ENCODE results near the gene EMP3. TPM values are rescaled to one million over a fixed set of nuclear protein-coding genes. Genes with fewer than 3 reads are reported as not detected.

EMP3 gene
- total and polyA plus RNA-seq, 9 of the 15 experiments (the other 6 are each of a cell fraction or from before 2014, with no cell fraction given), result 123 to 386 (median 296) TPM

DNA sequence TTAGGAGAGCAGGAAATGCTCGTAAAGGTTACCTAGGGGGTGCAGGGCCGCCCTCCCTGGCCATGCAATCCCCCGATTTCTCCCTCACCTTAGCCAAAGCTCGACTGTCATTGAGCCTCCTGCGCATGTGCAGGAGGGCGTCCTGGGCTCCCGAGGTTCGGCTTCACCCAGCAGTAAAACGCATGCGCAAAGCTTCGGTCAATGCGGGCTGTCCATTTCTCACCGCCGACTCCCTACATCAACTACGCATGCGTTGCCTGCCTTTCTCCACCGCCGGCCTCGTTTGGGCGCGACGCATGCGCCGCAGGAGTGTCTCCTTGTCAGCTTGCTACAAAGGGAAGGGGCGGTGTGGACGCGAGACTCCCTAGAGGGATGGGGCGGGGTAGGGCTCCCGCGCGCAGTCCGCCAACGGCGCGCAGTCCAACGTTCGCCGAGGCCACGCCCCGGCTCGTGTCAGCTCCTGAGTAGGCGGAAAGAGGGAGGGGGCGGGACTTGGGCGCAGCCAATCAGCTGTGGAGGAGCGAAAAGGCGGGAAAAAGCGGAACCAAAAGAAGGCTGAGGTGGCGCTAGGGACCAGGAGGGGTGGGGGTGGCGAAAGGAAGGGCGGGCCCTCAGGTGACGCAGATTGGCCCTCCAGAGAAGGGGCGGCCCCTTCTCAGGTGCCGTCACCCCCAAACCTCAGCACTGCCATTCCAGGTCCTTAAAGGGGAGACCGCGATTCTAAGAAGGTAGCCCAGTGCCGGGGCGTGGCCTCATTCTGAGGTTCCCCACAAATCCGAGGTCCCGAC is 38.7 kb downstream of the EMP3 start, which contains the start of the genes SYNGR4 and TMEM143 (continued):
- TF ChIP-seq CBX2 (IDR thresholded peaks at IDR 0.05; ENCODE audit: insufficient read depth, low read length, poor library complexity, severe bottlenecking) (no peak), TBP (optimal IDR thresholded peaks at IDR 0.05; ENCODE audit: low read depth, low read length) (peak; percentile 41), NUFIP1 (IDR thresholded peaks at IDR 0.05; ENCODE audit: partially characterized antibody) (no peak), IFI16 (CRISPR knock-in tag; IDR thresholded peaks at IDR 0.05) (no peak), NCOA2 (IDR thresholded peaks at IDR 0.05; ENCODE audit: partially characterized antibody in 2 of 2) (no peak), ZNF121 (CRISPR knock-in tag; conservative IDR thresholded peaks at IDR 0.05) (no peak), GTF2E2 (tag; IDR thresholded peaks at IDR 0.05) (no peak), GTF2F1 (IDR thresholded peaks at IDR 0.05; ENCODE audit: low read depth, low read length) (no peak), POLR2B (IDR thresholded peaks at IDR 0.05; ENCODE audit: low read depth, partially characterized antibody) (peak; percentile 94), HNRNPUL1 (IDR thresholded peaks at IDR 0.05; ENCODE audit: low read length) (no peak), KLF1 (tag; IDR thresholded peaks at IDR 0.05) (no peak; the same call in 1 of the 2 replicates), MAFF (IDR thresholded peaks at IDR 0.05; ENCODE audit: low read length) (no peak), XRCC5 (IDR thresholded peaks at IDR 0.05; ENCODE audit: low read depth, low read length) (peak; percentile 46; the same call in 1 of the 2 replicates)
- TF ChIP-seq, protein P1, sequence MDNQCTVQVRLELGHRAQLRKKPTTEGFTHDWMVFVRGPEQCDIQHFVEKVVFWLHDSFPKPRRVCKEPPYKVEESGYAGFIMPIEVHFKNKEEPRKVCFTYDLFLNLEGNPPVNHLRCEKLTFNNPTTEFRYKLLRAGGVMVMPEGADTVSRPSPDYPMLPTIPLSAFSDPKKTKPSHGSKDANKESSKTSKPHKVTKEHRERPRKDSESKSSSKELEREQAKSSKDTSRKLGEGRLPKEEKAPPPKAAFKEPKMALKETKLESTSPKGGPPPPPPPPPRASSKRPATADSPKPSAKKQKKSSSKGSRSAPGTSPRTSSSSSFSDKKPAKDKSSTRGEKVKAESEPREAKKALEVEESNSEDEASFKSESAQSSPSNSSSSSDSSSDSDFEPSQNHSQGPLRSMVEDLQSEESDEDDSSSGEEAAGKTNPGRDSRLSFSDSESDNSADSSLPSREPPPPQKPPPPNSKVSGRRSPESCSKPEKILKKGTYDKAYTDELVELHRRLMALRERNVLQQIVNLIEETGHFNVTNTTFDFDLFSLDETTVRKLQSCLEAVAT (IDR thresholded peaks at IDR 0.05), result no peak
- TF ChIP-seq, protein P2, sequence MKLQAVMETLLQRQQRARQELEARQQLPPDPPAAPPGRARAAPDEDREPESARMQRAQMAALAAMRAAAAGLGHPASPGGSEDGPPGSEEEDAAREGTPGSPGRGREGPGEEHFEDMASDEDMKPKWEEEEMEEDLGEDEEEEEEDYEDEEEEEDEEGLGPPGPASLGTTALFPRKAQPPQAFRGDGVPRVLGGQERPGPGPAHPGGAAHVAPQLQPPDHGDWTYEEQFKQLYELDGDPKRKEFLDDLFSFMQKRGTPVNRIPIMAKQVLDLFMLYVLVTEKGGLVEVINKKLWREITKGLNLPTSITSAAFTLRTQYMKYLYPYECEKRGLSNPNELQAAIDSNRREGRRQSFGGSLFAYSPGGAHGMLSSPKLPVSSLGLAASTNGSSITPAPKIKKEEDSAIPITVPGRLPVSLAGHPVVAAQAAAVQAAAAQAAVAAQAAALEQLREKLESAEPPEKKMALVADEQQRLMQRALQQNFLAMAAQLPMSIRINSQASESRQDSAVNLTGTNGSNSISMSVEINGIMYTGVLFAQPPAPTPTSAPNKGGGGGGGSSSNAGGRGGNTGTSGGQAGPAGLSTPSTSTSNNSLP (IDR thresholded peaks at IDR 0.05; ENCODE audit: borderline replicate concordance, low read depth, low read length), result no peak
- TF ChIP-seq, protein P3, sequence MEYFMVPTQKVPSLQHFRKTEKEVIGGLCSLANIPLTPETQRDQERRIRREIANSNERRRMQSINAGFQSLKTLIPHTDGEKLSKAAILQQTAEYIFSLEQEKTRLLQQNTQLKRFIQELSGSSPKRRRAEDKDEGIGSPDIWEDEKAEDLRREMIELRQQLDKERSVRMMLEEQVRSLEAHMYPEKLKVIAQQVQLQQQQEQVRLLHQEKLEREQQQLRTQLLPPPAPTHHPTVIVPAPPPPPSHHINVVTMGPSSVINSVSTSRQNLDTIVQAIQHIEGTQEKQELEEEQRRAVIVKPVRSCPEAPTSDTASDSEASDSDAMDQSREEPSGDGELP (CRISPR knock-in tag; IDR thresholded peaks at IDR 0.05; ENCODE audit: borderline replicate concordance), result peak; percentile 96
- TF ChIP-seq, protein P4, sequence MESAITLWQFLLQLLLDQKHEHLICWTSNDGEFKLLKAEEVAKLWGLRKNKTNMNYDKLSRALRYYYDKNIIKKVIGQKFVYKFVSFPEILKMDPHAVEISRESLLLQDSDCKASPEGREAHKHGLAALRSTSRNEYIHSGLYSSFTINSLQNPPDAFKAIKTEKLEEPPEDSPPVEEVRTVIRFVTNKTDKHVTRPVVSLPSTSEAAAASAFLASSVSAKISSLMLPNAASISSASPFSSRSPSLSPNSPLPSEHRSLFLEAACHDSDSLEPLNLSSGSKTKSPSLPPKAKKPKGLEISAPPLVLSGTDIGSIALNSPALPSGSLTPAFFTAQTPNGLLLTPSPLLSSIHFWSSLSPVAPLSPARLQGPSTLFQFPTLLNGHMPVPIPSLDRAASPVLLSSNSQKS (CRISPR knock-in tag; IDR thresholded peaks at IDR 0.05), result no peak
- TF ChIP-seq, protein P5, sequence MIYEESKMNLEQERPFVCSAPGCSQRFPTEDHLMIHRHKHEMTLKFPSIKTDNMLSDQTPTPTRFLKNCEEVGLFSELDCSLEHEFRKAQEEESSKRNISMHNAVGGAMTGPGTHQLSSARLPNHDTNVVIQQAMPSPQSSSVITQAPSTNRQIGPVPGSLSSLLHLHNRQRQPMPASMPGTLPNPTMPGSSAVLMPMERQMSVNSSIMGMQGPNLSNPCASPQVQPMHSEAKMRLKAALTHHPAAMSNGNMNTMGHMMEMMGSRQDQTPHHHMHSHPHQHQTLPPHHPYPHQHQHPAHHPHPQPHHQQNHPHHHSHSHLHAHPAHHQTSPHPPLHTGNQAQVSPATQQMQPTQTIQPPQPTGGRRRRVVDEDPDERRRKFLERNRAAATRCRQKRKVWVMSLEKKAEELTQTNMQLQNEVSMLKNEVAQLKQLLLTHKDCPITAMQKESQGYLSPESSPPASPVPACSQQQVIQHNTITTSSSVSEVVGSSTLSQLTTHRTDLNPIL (CRISPR knock-in tag; IDR thresholded peaks at IDR 0.05), result no peak
- TF ChIP-seq, protein P6, sequence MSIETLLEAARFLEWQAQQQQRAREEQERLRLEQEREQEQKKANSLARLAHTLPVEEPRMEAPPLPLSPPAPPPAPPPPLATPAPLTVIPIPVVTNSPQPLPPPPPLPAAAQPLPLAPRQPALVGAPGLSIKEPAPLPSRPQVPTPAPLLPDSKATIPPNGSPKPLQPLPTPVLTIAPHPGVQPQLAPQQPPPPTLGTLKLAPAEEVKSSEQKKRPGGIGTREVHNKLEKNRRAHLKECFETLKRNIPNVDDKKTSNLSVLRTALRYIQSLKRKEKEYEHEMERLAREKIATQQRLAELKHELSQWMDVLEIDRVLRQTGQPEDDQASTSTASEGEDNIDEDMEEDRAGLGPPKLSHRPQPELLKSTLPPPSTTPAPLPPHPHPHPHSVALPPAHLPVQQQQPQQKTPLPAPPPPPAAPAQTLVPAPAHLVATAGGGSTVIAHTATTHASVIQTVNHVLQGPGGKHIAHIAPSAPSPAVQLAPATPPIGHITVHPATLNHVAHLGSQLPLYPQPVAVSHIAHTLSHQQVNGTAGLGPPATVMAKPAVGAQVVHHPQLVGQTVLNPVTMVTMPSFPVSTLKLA (conservative IDR thresholded peaks at IDR 0.05), result peak; percentile 82 to 86

Data from K562 (cell line).